ENCODE data around the gene MOGAT1.
"Not testable (repeated sequence)": the region's sequence is repeated elsewhere in the genome, so short reads cannot be mapped to it uniquely, and the experiment has no call there.

The MOGAT1 gene

GRCh38 chr2:222672068-222672401 lies 577 bp downstream of the MOGAT1 start:
- no peak for DNase-seq

GRCh38 chr2:222673273-222673672 lies 1.8 kb downstream of the MOGAT1 start:
- no peak for DNase-seq

GRCh38 chr2:222673883-222674282 lies 2.4 kb downstream of the MOGAT1 start:
- DNase-seq, result peak; percentile 78

- DNase-seq, result no peak
Observed at GRCh38 chr2:222677981-222678380, 6.5 kb downstream of the MOGAT1 start.

GRCh38 chr2:222683805-222684204 lies 12.3 kb downstream of the MOGAT1 start:
- DNase-seq, result no peak

GRCh38 chr2:222686086-222686750 lies 14.8 kb downstream of the MOGAT1 start:
- DNase-seq, result no peak

- peak; percentile 69 for DNase-seq
Observed at GRCh38 chr2:222688917-222689316, 17.5 kb downstream of the MOGAT1 start.

- DNase-seq, result no peak
Observed at GRCh38 chr2:222689322-222689721, 17.9 kb downstream of the MOGAT1 start.

- DNase-seq, result peak; percentile 92
Observed at GRCh38 chr2:222690564-222691200, 19.2 kb downstream of the MOGAT1 start.

- not testable (repeated sequence) for DNase-seq
Observed at GRCh38 chr2:222693413-222693812, 22.0 kb downstream of the MOGAT1 start.

GRCh38 chr2:222693837-222694236 lies 22.4 kb downstream of the MOGAT1 start:
- DNase-seq, result peak; percentile 30

- no peak for DNase-seq
Observed at GRCh38 chr2:222698276-222698675, 26.8 kb downstream of the MOGAT1 start.

- no peak for DNase-seq
Observed at GRCh38 chr2:222701233-222701632, 29.8 kb downstream of the MOGAT1 start.

- peak; percentile 39 for DNase-seq
Observed at GRCh38 chr2:222701721-222702131, 30.3 kb downstream of the MOGAT1 start.

GRCh38 chr2:222703091-222703490 lies 31.6 kb downstream of the MOGAT1 start:
- no peak for DNase-seq

GRCh38 chr2:222703886-222704285 lies 32.4 kb downstream of the MOGAT1 start:
- no peak for DNase-seq

- DNase-seq, result no peak
Observed at GRCh38 chr2:222706616-222707015, 35.2 kb downstream of the MOGAT1 start.

GRCh38 chr2:222707102-222707688 lies 35.7 kb downstream of the MOGAT1 start:
- no peak for DNase-seq

GRCh38 chr2:222707689-222708273 lies 36.3 kb downstream of the MOGAT1 start:
- no peak for DNase-seq

GRCh38 chr2:222708274-222708710 lies 36.8 kb downstream of the MOGAT1 start:
- DNase-seq, result peak; percentile 77

GRCh38 chr2:222709191-222709891 lies 37.9 kb downstream of the MOGAT1 start:
- DNase-seq, result peak; percentile 84

GRCh38 chr2:222710736-222711135 lies 39.3 kb downstream of the MOGAT1 start:
- DNase-seq, result no peak

GRCh38 chr2:222711315-222711940 lies 40.0 kb downstream of the MOGAT1 start:
- DNase-seq, result no peak

Data from NCI-H82 (cell line).